Activated naive CD4-positive, alpha-beta T cell treated with anti-CD3 and anti-CD28 coated beads, Interleukin-2, amount 50 U/mL, for 24 hours (primary cell): ENCODE results near the gene RNF212.
A peak's percentile ranks its signal among the peaks of the same experiment; 100 is the strongest.
"Not testable (repeated sequence)": the region's sequence is repeated elsewhere in the genome, so short reads cannot be mapped to it uniquely, and the experiment has no call there.

ENCODE experiments used
- H3K27ac Mint-ChIP-seq: one replicate; pipeline ENCODE4 v1.8.0; 2021; ENCODE audit warnings: mild to moderate bottlenecking, mixed read lengths
- H3K27me3 Mint-ChIP-seq: one replicate; pipeline ENCODE4 v1.8.0; 2021; ENCODE audit warnings: mixed read lengths
- H3K36me3 Mint-ChIP-seq: one replicate; pipeline ENCODE4 v1.8.0; 2021; ENCODE audit warnings: mixed read lengths
- H3K4me1 Mint-ChIP-seq: one replicate; pipeline ENCODE4 v1.8.0; 2021; ENCODE audit warnings: mixed read lengths
- H3K4me3 Mint-ChIP-seq: one replicate; pipeline ENCODE4 v1.8.0; 2021; ENCODE audit warnings: mild to moderate bottlenecking, mixed read lengths
- H3K9me3 Mint-ChIP-seq: one replicate; pipeline ENCODE4 v1.8.0; 2021; ENCODE audit warnings: mixed read lengths

The RNF212 gene

DNA sequence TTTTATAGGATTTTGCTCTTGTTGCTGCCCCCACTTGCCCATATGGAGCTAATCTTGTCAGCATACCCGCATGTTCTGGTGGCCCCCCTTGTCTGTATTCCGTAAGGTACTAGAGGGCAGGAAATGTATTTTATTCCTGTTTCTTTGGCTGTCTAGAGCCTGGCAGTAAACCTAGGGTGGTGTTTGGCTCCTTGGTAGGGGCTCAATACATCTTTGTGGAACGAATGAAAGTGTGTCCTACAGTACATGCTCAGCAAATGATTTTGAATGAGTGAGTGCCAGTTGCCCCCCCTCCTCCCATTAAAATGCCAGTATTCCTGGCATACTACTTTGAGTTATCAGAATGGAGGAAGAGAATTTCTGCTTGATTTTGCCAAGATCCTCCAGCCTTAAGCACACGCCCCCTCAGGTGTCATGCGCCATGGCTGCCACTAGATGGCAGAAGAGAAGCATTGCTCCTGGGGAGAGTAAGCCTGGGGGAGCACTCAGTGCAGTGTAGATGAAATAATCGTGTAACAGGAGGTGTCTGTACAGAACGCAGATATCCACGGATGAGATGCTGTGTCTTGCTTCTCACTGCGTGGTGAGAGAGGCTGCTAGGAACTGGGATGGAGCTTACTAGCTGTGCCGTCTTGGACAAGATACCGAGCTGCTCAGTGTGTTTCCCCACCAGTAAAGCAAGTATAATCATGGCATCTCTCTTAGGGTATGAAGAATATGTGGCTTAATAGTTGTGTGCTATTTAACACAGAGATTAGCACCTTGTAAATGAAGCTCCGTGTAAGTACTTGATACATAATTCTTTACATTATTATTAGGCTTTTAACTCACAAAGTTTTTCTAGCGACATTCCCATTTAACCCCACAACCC lies 17.2 kb upstream of the RNF212 start:
- Mint-ChIP-seq H3K4me3 (no peak overlapping the region), H3K27ac (no peak overlapping the region), H3K9me3 (no peaks in the 10 kb centered on the region), H3K36me3 (no peaks in the 10 kb centered on the region), H3K27me3 (peaks cover 7% of the 10 kb centered on the region), H3K4me1 (peaks cover 4% of the 10 kb centered on the region)

DNA sequence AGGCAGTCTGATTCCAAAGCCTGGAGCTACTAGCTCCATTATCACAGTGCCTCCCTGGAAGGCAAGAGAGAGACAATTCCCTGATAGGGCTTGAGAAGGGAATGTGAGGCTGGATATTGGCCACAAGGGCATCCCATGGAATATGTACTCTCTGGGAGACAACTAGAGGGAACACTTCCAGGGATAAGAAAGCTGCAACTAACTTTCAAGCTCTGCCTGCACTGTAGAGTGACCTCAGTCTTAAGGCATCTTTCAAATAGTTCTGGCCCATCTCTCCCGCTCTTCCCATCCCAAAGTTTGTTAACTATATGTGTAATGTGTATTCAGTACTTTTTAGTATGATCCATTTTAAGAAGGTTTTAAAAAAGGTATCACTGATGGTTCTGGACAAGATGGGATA lies 13.1 kb upstream of the RNF212 start:
- Mint-ChIP-seq H3K4me1 (peaks cover 4% of the 10 kb centered on the region), H3K4me3 (no peak overlapping the region), H3K27me3 (peaks cover 8% of the 10 kb centered on the region), H3K36me3 (no peaks in the 10 kb centered on the region), H3K9me3 (no peaks in the 10 kb centered on the region), H3K27ac (no peak overlapping the region)

DNA sequence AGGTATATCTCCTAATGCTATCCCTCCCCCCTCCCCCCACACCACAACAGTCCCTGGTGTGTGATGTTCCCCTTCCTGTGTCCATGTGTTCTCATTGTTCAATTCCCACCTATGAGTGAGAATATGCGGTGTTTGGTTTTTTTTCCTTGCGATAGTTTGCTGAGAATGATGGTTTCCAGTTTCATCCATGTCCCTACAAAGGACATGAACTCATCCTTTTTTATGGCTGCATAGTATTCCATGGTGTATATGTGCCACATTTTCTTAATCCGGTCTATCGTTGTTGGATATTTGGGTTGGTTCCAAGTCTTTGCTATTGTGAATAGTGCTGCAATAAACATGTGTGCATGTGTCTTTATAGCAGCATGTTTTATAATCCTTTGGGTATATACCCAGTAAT lies 12.1 kb upstream of the RNF212 start:
- H3K27me3 Mint-ChIP-seq, H3K36me3 Mint-ChIP-seq, H3K9me3 Mint-ChIP-seq, H3K4me3 Mint-ChIP-seq, H3K27ac Mint-ChIP-seq, H3K4me1 Mint-ChIP-seq: not testable (repeated sequence)

GRCh38 chr4:1124818-1125217 lies 11.5 kb upstream of the RNF212 start:
- H3K36me3 Mint-ChIP-seq, result no peaks in the 10 kb centered on the region
- H3K9me3 Mint-ChIP-seq, result no peaks in the 10 kb centered on the region
- no peak overlapping the region for H3K27ac Mint-ChIP-seq
- peaks cover 8% of the 10 kb centered on the region for H3K27me3 Mint-ChIP-seq
- H3K4me3 Mint-ChIP-seq, result no peak overlapping the region
- no peaks in the 10 kb centered on the region for H3K4me1 Mint-ChIP-seq

DNA sequence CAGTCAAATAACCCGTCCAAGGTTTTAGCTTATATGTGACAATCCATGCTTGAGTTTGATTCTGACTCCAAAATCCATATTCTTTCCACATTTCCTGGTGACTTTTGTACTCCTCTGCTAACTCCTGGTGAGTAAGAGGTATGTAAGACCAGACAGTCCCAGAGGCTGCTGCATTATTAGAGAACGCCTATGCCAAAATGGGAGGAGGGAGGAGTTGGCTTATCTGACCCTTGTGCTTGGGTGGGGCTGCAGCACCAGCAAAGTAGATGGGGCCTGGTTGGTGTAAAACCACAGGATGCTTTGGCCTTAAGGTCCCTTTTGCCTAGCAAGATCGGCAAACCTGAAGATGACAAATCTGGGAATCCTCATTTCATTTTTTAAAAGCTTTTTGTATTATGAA lies 9.1 kb upstream of the RNF212 start:
- Mint-ChIP-seq H3K4me3 (no peak overlapping the region), H3K4me1 (no peaks in the 10 kb centered on the region), H3K27ac (no peak overlapping the region), H3K9me3 (no peaks in the 10 kb centered on the region), H3K36me3 (no peaks in the 10 kb centered on the region), H3K27me3 (peaks cover 4% of the 10 kb centered on the region)

- H3K27me3 Mint-ChIP-seq, result peaks cover 9% of the 10 kb centered on the region
- H3K27ac Mint-ChIP-seq, result no peak overlapping the region
- H3K4me1 Mint-ChIP-seq, result peaks cover 3% of the 10 kb centered on the region
- no peak overlapping the region for H3K4me3 Mint-ChIP-seq
- no peaks in the 10 kb centered on the region for H3K9me3 Mint-ChIP-seq
- no peaks in the 10 kb centered on the region for H3K36me3 Mint-ChIP-seq
Observed at GRCh38 chr4:1116838-1117237, 3.5 kb upstream of the RNF212 start.

GRCh38 chr4:1115528-1116293 lies 2.3 kb upstream of the RNF212 start:
- no peak overlapping the region for H3K4me3 Mint-ChIP-seq
- no peak overlapping the region for H3K27ac Mint-ChIP-seq
- H3K9me3 Mint-ChIP-seq, result no peaks in the 10 kb centered on the region
- peaks cover 7% of the 10 kb centered on the region for H3K4me1 Mint-ChIP-seq
- no peaks in the 10 kb centered on the region for H3K36me3 Mint-ChIP-seq
- peaks cover 18% of the 10 kb centered on the region for H3K27me3 Mint-ChIP-seq

DNA sequence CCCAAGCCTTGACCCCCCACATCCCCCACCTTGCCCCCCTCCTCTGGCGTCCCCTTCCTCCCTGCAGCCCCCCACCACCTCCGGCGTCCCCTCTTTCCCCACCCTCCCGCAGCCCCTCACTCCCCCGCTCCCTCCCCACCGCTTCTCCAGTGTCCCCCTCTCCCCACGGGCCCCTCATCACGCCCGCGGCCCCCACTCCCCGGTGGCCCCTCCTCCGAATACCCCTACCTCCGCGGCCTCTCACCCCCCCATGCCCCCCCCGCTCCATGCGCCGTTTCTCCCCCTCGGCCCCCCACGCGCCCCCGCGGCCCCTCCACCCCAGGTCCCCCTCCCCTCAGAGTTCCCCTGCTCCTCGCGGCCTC lies 562 bp downstream of the RNF212 start:
- no peaks in the 10 kb centered on the region for H3K9me3 Mint-ChIP-seq
- no peaks in the 10 kb centered on the region for H3K36me3 Mint-ChIP-seq
- H3K4me3 Mint-ChIP-seq, result no peak overlapping the region
- no peak overlapping the region for H3K27ac Mint-ChIP-seq
- peaks cover 24% of the 10 kb centered on the region for H3K27me3 Mint-ChIP-seq
- peaks cover 7% of the 10 kb centered on the region for H3K4me1 Mint-ChIP-seq

GRCh38 chr4:1112174-1112820 lies 1.1 kb downstream of the RNF212 start:
- H3K27me3 Mint-ChIP-seq, result peaks cover 22% of the 10 kb centered on the region
- no peak overlapping the region for H3K27ac Mint-ChIP-seq
- no peaks in the 10 kb centered on the region for H3K9me3 Mint-ChIP-seq
- H3K4me3 Mint-ChIP-seq, result peak overlapping the region; percentile 50
- peaks cover 7% of the 10 kb centered on the region for H3K4me1 Mint-ChIP-seq
- H3K36me3 Mint-ChIP-seq, result no peaks in the 10 kb centered on the region

DNA sequence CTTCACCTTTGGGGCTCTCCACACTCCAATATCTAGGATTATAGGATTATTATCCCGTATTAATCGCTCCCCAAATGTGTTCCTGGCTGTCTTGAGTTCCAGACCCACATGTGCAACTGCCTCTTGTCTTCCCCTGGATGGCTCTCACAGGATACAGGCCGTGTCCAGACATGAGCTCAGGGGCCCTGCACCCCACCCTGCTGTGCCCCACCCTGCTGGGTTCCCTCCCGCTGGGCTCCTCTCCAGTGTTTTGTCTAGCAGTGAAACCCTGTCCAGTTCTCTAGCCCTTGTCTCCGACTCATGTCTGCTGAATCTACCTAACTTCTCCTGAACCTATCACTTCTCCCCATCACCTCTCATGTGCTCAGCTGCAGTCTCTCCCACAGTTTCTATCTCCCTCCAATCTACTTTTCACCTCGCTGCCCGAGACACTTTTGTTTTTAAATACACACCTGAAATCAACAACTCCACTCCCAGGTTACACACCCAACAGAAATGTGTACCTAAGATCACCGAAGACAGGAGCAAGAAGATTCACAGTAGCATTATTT lies 2.0 kb downstream of the RNF212 start:
- Mint-ChIP-seq H3K4me3 (no peak overlapping the region), H3K27ac (peak overlapping the region; percentile 71), H3K27me3 (peaks cover 20% of the 10 kb centered on the region), H3K36me3 (no peaks in the 10 kb centered on the region), H3K4me1 (peaks cover 7% of the 10 kb centered on the region), H3K9me3 (no peaks in the 10 kb centered on the region)

DNA sequence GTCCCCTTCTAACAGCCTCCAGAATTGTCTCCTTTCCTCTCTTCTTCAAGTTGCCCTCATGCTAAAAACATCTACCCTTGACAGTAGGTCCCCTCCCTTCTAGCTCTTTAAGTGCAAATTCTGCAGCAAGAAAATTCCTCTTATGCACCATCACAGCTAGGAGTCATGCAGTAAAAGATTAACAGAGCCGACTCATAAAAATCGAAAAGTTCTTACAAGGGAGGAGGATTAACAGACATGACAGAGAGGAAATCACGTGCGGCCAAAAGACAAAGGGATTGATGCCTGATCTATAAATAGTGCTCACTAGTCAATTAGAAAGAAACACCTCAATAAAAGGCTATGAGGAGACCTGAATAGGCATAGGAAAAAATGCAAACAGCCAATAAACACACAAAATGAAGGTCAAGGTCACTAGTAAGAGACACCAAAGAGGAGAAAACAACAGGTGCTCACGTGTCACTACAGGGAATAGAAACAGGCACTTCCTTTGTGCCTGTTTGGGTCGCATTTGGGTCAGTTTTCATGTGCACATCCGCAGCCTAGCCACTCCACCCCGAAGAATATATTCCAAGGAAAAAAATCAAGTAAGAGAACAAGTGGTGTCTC lies 3.4 kb downstream of the RNF212 start:
- Mint-ChIP-seq H3K4me3 (no peak overlapping the region), H3K4me1 (peaks cover 7% of the 10 kb centered on the region), H3K27ac (no peak overlapping the region)

DNA sequence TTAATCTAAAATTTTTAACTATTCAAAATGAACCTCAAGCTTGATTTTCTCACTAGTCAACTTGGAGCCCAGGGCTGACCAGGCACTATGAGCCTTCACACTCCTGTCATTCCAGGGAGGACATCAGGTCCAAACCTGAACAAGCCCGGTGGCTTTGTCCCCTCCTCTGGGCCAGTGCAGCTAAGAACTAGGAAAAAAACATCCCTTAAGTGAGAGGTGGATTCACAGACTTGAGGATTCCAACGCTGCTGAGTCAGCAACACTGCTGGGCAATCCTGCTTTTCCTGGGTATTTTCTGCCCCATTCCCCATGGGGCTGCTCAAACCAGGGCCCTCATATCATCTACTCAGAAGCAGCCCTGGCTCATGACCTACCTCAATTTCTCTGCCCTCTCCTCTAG lies 4.0 kb downstream of the RNF212 start:
- no peak overlapping the region for H3K4me3 Mint-ChIP-seq

More for the DNA sequence above, 3.4 kb downstream of the RNF212 start:
- Mint-ChIP-seq H3K27me3 (peaks cover 17% of the 10 kb centered on the region), H3K9me3 (no peaks in the 10 kb centered on the region), H3K36me3 (no peaks in the 10 kb centered on the region)

GRCh38 chr4:1105662-1106061 lies 7.7 kb downstream of the RNF212 start:
- peaks cover 6% of the 10 kb centered on the region for H3K27me3 Mint-ChIP-seq

More for the DNA sequence above, 4.0 kb downstream of the RNF212 start:
- H3K4me1 Mint-ChIP-seq, result peaks cover 7% of the 10 kb centered on the region
- no peaks in the 10 kb centered on the region for H3K9me3 Mint-ChIP-seq
- H3K27ac Mint-ChIP-seq, result no peak overlapping the region
- no peaks in the 10 kb centered on the region for H3K36me3 Mint-ChIP-seq
- H3K27me3 Mint-ChIP-seq, result peaks cover 16% of the 10 kb centered on the region

DNA sequence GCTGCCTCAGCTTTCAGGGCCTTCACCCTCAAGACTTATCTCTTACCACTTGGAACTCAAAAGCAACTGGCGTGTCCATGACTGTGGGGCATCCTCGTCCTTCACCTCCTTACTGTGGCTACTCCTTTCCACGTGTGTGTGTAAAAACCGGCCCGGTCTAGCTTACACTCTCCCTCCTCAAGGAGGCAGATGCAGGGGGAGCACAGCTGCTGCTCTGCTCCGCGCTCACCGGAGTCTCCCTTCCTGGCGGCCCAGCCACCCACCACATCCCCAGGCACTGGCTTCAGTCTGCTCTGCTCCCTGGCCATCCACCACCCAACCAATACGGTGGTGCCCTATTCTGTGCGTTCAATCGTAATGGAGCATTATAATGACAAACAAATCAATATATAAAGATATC lies 8.3 kb downstream of the RNF212 start:
- no peaks in the 10 kb centered on the region for H3K36me3 Mint-ChIP-seq
- H3K4me3 Mint-ChIP-seq, result no peak overlapping the region
- no peak overlapping the region for H3K27ac Mint-ChIP-seq
- H3K9me3 Mint-ChIP-seq, result no peaks in the 10 kb centered on the region
- H3K27me3 Mint-ChIP-seq, result peaks cover 4% of the 10 kb centered on the region
- no peaks in the 10 kb centered on the region for H3K4me1 Mint-ChIP-seq

More at GRCh38 chr4:1105662-1106061, 7.7 kb downstream of the RNF212 start:
- Mint-ChIP-seq H3K27ac (no peak overlapping the region), H3K4me3 (no peak overlapping the region), H3K4me1 (no peaks in the 10 kb centered on the region), H3K9me3 (no peaks in the 10 kb centered on the region), H3K36me3 (no peaks in the 10 kb centered on the region)

DNA sequence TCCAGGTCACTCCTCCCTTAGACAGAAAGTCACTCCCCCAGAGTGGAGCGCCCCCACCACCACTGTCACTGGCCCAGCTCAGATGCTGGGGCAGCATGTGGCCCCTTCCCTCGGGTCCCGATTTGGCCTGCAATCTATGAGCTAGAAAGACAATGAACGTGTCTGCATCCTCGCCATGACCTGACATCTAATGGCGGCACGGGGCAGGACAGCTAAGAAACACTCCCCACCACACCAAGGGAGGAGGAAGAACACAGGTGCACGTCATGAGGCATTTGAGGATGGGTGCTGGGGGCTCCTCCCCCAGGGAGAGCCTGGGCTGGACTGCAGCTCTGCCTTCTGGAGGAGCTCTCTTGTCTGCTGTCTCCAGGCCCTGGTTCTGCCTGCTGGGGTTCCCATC lies 8.7 kb downstream of the RNF212 start:
- no peaks in the 10 kb centered on the region for H3K9me3 Mint-ChIP-seq
- no peaks in the 10 kb centered on the region for H3K4me1 Mint-ChIP-seq
- H3K4me3 Mint-ChIP-seq, result no peak overlapping the region
- H3K27ac Mint-ChIP-seq, result no peak overlapping the region
- no peaks in the 10 kb centered on the region for H3K36me3 Mint-ChIP-seq
- H3K27me3 Mint-ChIP-seq, result no peaks in the 10 kb centered on the region
